Activated gamma-delta T cell (primary cell): ENCODE results near the gene CD109.

Experiments
- DNase-seq: peaks from one replicate; lab custom pipeline; 2025; lab: John Stamatoyannopoulos, UW

Gene CD109

DNA sequence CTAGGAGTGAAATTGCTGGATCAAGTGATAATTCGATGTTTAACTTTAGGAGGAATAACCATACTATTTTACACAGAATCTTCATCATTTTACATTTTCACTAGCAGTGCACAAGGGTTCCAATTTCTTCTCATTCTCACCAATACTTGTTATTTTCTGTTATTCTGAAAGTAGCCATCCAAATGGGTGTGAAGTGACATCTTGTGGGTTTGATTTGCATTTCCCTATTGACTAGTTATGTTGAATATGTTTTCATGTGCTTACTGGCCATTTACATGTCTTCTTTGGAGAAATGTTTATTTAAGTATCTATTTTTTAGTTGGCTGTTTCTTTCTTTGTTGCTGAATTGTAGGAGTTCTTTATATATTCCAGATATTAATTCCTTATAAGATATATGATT is 164.3 kb downstream of the CD109 start:
- DNase-seq: no peak

- DNase-seq: no peak
Measured at GRCh38 chr6:73866305-73866704, 170.3 kb downstream of the CD109 start.

GRCh38 chr6:73867411-73867810 is 171.4 kb downstream of the CD109 start:
- DNase-seq: no peak

DNA sequence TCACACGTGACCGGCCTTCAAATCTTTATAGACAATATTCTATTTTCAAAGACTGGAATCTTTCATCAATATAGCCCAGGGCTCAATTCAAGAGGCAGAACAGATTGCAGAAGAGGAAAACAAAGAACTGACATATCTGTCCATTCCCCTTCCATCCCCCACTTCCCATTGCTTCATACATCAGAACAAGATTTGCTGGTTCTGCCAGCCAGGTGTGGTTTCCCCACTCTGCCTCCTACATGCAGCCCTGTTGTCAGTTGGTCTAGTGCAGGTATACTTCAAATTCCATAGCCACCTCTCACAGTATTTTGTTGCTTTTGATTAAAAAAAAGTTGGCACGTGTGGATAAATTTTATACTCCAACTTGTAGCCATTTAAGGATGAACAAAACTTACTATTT is 174.9 kb downstream of the CD109 start:
- DNase-seq: no peak

GRCh38 chr6:73873081-73873480 is 177.1 kb downstream of the CD109 start:
- DNase-seq: no peak
